GM23338 (cell line): ENCODE measurements around the gene SRRM2. TPM values are rescaled to one million over a fixed set of nuclear protein-coding genes. Genes with fewer than 3 reads are reported as not detected.

ENCODE experiments used
- ATAC-seq: fragments of 200-7000 bp; cut with Tn5 transposase; 3 replicates; pipeline ENCODE4 v1.9.1; 2020
- DNase-seq: peaks from one replicate; pipeline ENCODE4 v3.0.0-alpha.2; 2015; ENCODE audit warnings: low spot score
- H2AFZ ChIP-seq: fragments of 200-600 bp; sonication (generic); 2 replicates; pipeline ENCODE4 v1.8.0; 2016; ENCODE audit warnings: antibody characterized with exemption, mild to moderate bottlenecking, moderate library complexity
- H3F3A ChIP-seq: fragments of 200-600 bp; sonication (generic); replicated peaks from 2 replicates; pipeline ENCODE4 v1.8.0; 2017; ENCODE audit warnings: antibody characterized with exemption, mixed run types, low read depth
- H3K27ac ChIP-seq: fragments of 200-600 bp; sonication (generic); 2 replicates; pipeline ENCODE4 v1.6.1; 2016; ENCODE audit warnings: low read depth
- H3K27me3 ChIP-seq: fragments of 200-600 bp; sonication (generic); 2 replicates; pipeline ENCODE4 v1.8.0; 2016; ENCODE audit warnings: mild to moderate bottlenecking, mixed run types, moderate library complexity; ENCODE audit not compliant: insufficient read depth
- H3K36me3 ChIP-seq: fragments of 200-600 bp; sonication (generic); 2 replicates; pipeline ENCODE4 v1.8.0; 2016; ENCODE audit warnings: mild to moderate bottlenecking; ENCODE audit not compliant: insufficient read depth
- H3K4me1 ChIP-seq: fragments of 200-600 bp; sonication (generic); 2 replicates; pipeline ENCODE4 v1.8.0; 2016; ENCODE audit warnings: mild to moderate bottlenecking, moderate library complexity; ENCODE audit not compliant: insufficient read depth
- H3K4me2 ChIP-seq: fragments of 200-600 bp; sonication (generic); 2 replicates; pipeline ENCODE4 v1.7.1; 2017; ENCODE audit warnings: mixed run types
- H3K4me3 ChIP-seq: fragments of 200-600 bp; sonication (generic); 2 replicates; pipeline ENCODE4 v1.6.1; 2016; ENCODE audit warnings: mixed run types
- H3K79me2 ChIP-seq: fragments of 200-600 bp; sonication (generic); replicated peaks from 2 replicates; pipeline ENCODE4 v1.8.0; 2017; ENCODE audit warnings: mild to moderate bottlenecking; ENCODE audit not compliant: insufficient read depth
- H3K9me2 ChIP-seq: fragments of 200-600 bp; sonication (generic); 2 replicates; pipeline ENCODE4 v1.8.0; 2017; ENCODE audit not compliant: insufficient read depth
- H4K20me1 ChIP-seq: fragments of 200-600 bp; sonication (generic); replicated peaks from 2 replicates; pipeline ENCODE4 v1.8.0; 2017; ENCODE audit warnings: mild to moderate bottlenecking; ENCODE audit not compliant: insufficient read depth
- H3K27ac Mint-ChIP-seq: 2 replicates; pipeline ENCODE4 v1.8.0; 2020; ENCODE audit warnings: inconsistent platforms, mild to moderate bottlenecking, moderate library complexity, mixed read lengths
- H3K27me3 Mint-ChIP-seq: 3 replicates; pipeline ENCODE4 v1.8.0; 2022; ENCODE audit warnings: low read depth, mild to moderate bottlenecking, moderate library complexity, mixed read lengths, inconsistent platforms; ENCODE audit not compliant: insufficient read depth, poor library complexity
- H3K36me3 Mint-ChIP-seq: 3 replicates; pipeline ENCODE4 v1.8.0; 2021; ENCODE audit warnings: low read depth, mild to moderate bottlenecking, inconsistent platforms, moderate library complexity, mixed read lengths
- H3K4me1 Mint-ChIP-seq: 3 replicates; pipeline ENCODE4 v1.8.0; 2020; ENCODE audit warnings: mild to moderate bottlenecking, inconsistent platforms, mixed read lengths
- H3K4me3 Mint-ChIP-seq: 3 replicates; pipeline ENCODE4 v1.8.0; 2021; ENCODE audit warnings: moderate library complexity, mild to moderate bottlenecking, inconsistent platforms, mixed read lengths
- H3K9me3 Mint-ChIP-seq: 3 replicates; pipeline ENCODE4 v1.8.0; 2020; ENCODE audit warnings: moderate library complexity, mild to moderate bottlenecking, inconsistent platforms, mixed read lengths
- CREB1 ChIP-seq: fragments of 250-450 bp; sonication (Bioruptor Pico); IDR thresholded peaks from 2 replicates; pipeline ENCODE4 v1.5.0; 2020; ENCODE audit warnings: low read depth, mild to moderate bottlenecking, moderate library complexity
- EZH2 ChIP-seq: fragments of 200-600 bp; sonication (generic); IDR thresholded peaks from one replicate; pipeline ENCODE4 v1.8.0; 2017; ENCODE audit warnings: antibody characterized with exemption, mild to moderate bottlenecking, low read depth; ENCODE audit not compliant: unreplicated experiment
- EZH2phosphoT487 ChIP-seq: fragments of 200-600 bp; sonication (generic); IDR thresholded peaks from one replicate; pipeline ENCODE4 v1.8.1; 2018; ENCODE audit warnings: antibody characterized with exemption; ENCODE audit not compliant: unreplicated experiment
- NANOG ChIP-seq: IDR thresholded peaks from 2 replicates; pipeline ENCODE4 v1.6.1; 2016; ENCODE audit warnings: antibody characterized with exemption, borderline replicate concordance
- POLR2AphosphoS5 ChIP-seq: IDR thresholded peaks from 2 replicates; pipeline ENCODE4 v1.6.1; 2016; ENCODE audit warnings: antibody characterized with exemption, low read depth
- REST ChIP-seq: IDR thresholded peaks from one replicate; pipeline ENCODE4 v1.6.1; 2018; ENCODE audit warnings: antibody characterized with exemption; ENCODE audit not compliant: unreplicated experiment
- ZNF114 ChIP-seq: fragments of 250-450 bp; sonication (Bioruptor Pico); IDR thresholded peaks from 2 replicates; pipeline ENCODE4 v1.5.0; 2020; ENCODE audit warnings: mild to moderate bottlenecking, moderate library complexity
- polyA plus RNA-seq: library from polyadenylated mRNA; unstranded; fragments of >200 nt; fragmentation: Nextera tagmentation; extraction: Ambion mirVana; gene quantifications from 2 replicates; pipeline ENCODE4 v1.2.1, GENCODE V29; 2016
- total RNA-seq: library from RNA; depleted of rRNA; stranded (reverse); fragments of >200 nt; shearing (Covaris generic); gene quantifications from 2 replicates; pipeline ENCODE4 v1.2.3, GENCODE V29; 2014
- TF ChIP-seq, protein P1 (sequence below): IDR thresholded peaks from 2 replicates; pipeline ENCODE4 v1.6.1; 2016; ENCODE audit warnings: antibody characterized with exemption
- TF ChIP-seq, protein P2 (sequence below), 2 experiments: fragments of 200-600 bp in 1 of 2; sonication (generic) in 1 of 2; conservative IDR thresholded peaks; 2 replicates each; pipeline versions ENCODE4 v1.5.1 to v1.6.1; 2016 to 2017; ENCODE audit warnings: antibody characterized with exemption in 2 of 2, low read depth in 2 of 2, mild to moderate bottlenecking in 2 of 2, moderate library complexity in 1 of 2

Gene SRRM2
- total and polyA plus RNA-seq, 2 experiments from 2014 or later: 308 to 893 TPM

- TF ChIP-seq EZH2phosphoT487: no peak
- TF ChIP-seq, protein P1, sequence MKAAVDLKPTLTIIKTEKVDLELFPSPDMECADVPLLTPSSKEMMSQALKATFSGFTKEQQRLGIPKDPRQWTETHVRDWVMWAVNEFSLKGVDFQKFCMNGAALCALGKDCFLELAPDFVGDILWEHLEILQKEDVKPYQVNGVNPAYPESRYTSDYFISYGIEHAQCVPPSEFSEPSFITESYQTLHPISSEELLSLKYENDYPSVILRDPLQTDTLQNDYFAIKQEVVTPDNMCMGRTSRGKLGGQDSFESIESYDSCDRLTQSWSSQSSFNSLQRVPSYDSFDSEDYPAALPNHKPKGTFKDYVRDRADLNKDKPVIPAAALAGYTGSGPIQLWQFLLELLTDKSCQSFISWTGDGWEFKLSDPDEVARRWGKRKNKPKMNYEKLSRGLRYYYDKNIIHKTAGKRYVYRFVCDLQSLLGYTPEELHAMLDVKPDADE: no peak
- TF ChIP-seq NANOG: no peak
- TF ChIP-seq POLR2AphosphoS5: no peak
These were observed 46.9 kb downstream of the SRRM2 start (continued) for GRCh38 chr16:2799205-2799858.

DNA sequence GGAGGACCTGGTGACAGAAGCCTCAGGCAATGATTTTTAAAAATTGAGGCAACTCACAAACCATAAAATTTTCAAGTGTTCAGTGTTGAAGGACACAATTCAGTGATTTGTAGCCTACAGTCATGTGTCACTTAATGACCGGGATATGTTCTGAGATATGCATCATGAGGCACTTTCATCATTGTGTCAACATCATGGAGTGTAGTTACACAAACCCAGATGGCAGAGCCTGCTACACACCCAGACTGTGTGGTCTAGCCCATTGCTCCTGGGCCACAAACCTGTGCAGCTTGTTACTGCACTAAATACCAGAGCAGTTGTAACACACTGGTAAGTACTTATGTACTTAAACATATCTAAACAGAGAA lies 47.4 kb downstream of the SRRM2 start:
- Histone ChIP-seq H3K4me1 (no peaks in the 10 kb centered on the region), H3K36me3 (no peaks in the 10 kb centered on the region), H3K27ac (no peak overlapping the region), H3K4me3 (no peak overlapping the region), H3K27me3 (no peaks in the 10 kb centered on the region), H3K9me2 (no peaks in the 10 kb centered on the region), H2AFZ (no peak overlapping the region), H3K79me2 (no peaks in the 10 kb centered on the region), H4K20me1 (no peaks in the 10 kb centered on the region), H3F3A (no peaks in the 10 kb centered on the region), H3K4me2 (no peak overlapping the region)
- no peaks in the 10 kb centered on the region for H3K36me3 Mint-ChIP-seq
- H3K9me3 Mint-ChIP-seq: peaks cover 8% of the 10 kb centered on the region; the same call in 2 of the 3 replicates
- no peak overlapping the region for H3K4me3 Mint-ChIP-seq
- DNase-seq (no peak), ATAC-seq (no peak)
- H3K4me1 Mint-ChIP-seq: no peaks in the 10 kb centered on the region
- peaks cover 7% of the 10 kb centered on the region for H3K27me3 Mint-ChIP-seq
- TF ChIP-seq ZNF114 (no peak), REST (no peak), EZH2phosphoT487 (no peak), EZH2 (no peak), CREB1 (CRISPR knock-in tag) (no peak)
- TF ChIP-seq, protein P2, sequence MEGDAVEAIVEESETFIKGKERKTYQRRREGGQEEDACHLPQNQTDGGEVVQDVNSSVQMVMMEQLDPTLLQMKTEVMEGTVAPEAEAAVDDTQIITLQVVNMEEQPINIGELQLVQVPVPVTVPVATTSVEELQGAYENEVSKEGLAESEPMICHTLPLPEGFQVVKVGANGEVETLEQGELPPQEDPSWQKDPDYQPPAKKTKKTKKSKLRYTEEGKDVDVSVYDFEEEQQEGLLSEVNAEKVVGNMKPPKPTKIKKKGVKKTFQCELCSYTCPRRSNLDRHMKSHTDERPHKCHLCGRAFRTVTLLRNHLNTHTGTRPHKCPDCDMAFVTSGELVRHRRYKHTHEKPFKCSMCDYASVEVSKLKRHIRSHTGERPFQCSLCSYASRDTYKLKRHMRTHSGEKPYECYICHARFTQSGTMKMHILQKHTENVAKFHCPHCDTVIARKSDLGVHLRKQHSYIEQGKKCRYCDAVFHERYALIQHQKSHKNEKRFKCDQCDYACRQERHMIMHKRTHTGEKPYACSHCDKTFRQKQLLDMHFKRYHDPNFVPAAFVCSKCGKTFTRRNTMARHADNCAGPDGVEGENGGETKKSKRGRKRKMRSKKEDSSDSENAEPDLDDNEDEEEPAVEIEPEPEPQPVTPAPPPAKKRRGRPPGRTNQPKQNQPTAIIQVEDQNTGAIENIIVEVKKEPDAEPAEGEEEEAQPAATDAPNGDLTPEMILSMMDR (conservative IDR thresholded peaks at IDR 0.05; ENCODE audit: low read depth in 2 of 2): no peak
- TF ChIP-seq, protein P1: no peak
- H3K27ac Mint-ChIP-seq: no peak overlapping the region
